Measurements from ENCODE around the gene TBATA. TPM values are rescaled to one million over a fixed set of nuclear protein-coding genes. Genes with fewer than 3 reads are reported as not detected.

The TBATA gene
- total RNA-seq, 1 experiment from 2014 or later = not detected

GRCh38 chr10:70807556-70807955, 22.4 kb upstream of the TBATA start:
- peak; percentile 64 for DNase-seq (ENCODE audit: low read depth)

GRCh38 chr10:70806841-70807240, 21.7 kb upstream of the TBATA start:
- no peak for DNase-seq (ENCODE audit: low read depth)

GRCh38 chr10:70805619-70806215, 20.5 kb upstream of the TBATA start:
- no peak for DNase-seq (ENCODE audit: low read depth)

GRCh38 chr10:70804421-70804808, 19.2 kb upstream of the TBATA start:
- peak; percentile 28 for DNase-seq (ENCODE audit: low read depth)

DNA sequence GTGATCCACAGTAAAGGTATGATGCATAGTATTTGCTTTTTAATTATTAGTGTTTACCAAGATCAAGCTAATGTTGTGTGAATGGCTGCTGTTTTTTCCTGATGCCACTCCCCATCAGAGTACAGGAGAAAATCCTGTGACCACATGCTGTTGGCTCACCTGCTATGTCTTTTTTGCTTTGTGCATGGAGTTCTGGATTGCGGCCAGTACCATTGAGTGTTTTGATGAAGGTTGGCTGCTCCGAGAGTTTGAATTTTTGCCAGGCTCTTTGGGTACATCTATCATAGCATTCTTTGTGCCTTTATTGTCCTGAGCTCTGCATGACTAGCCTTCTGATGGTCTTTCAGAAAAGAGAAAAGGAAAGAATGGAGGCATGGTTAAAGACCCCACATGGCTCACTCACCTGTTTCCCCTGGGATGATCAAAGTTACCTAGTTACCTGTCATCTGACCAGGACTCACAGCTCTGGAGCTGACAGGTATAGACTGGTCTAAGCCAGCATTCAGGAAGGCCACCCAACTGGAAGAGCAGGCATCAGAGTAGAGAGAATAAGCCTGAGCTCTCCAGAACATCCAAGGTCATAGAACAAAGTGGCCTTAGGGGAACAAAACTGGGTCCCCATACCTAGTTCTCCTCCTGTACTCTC, 18.7 kb upstream of the TBATA start:
- no peak for DNase-seq (ENCODE audit: low read depth)

DNA sequence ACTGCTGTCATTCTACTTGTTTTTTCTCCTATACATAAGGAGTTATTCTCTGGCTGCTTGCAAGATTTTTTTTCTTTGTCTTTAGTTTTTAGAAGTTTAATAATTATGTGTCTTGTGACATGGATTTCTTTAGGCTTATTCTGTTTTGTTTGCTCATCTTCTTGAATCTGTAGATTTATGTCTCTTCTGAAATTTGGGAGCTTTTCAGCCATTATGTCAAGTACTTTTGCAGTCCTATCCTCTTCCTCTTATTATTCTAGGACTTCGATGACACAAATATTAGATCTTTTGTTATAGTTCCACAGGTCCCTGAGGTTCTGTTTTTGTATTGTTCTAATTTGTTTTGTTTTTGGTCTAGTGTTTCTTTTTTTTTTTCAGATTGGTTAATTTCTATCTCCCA, 16.7 kb upstream of the TBATA start:
- DNase-seq (ENCODE audit: low read depth) = no peak

- no peak for DNase-seq (ENCODE audit: low read depth)
Measured at GRCh38 chr10:70799124-70799523, 13.9 kb upstream of the TBATA start.

DNA sequence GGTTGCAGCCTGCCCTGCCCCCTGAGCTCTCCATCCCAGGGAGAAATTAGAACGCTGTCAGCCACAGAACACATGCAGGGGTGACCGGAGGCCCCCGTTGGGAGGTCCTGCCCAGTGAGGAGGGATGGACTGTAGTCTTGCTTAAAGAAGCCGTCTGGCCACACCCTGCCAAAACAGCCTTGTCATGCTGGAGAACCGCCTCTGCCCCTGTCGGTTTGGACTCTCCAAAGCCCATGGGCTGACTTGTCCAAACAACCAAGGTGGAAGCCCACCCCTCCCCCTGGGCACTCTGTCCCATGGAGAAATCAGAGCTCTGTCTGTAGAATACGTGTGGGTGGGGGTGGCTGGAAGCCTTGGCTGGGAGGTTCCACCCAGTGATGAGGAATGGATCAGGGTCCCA, 12.7 kb upstream of the TBATA start:
- no peak for DNase-seq (ENCODE audit: low read depth)

DNA sequence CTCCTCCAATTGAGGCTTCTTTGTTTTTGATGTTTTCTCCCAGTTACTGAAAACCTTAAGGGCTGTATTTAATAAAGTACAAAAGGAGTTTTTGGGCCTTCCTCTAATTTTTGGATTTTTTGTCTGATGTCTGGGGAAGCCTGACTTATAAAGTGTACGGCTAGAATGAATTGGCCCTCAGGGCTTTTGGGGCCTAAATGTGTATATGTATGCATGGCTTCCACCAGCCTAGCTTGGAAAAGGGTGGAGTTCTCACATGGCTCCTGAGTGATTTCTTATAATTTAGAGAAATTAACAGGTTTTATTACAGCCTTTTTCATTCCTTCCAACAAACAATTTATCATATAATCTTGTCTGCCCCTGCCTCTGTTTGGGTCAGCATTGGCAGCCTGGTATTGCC, 10.4 kb upstream of the TBATA start:
- no peak for DNase-seq (ENCODE audit: low read depth)

GRCh38 chr10:70791386-70792039, 6.3 kb upstream of the TBATA start:
- DNase-seq (ENCODE audit: low read depth) = no peak

DNA sequence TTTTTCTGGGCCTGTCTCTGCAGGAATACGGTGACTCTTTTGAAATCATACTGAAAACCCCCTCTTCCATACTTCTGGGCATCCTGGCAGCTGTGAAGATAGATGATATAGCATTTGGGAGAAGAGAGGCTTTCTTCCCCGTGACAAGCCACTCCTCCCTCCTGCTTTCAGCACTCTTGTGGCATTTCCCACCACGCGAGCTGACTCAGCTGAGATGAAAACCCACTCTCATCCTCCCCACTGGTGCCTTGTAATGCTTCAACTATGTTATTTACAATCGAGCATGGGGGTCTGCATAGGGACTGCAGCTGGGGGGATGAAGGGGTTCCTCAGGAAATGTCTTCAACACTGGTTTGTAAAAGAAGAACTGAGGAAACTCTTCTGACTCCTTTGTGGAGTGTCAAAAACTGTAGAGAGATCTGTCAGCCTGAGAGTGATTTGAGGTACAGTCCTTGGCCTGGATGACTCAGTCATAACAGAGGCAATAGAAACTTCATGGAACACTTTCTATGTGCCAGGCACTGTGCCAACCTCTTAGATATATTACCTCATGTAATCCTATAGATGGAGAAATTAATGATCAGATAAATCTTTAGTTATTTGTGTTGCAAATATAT, 1.7 kb upstream of the TBATA start:
- no peak for DNase-seq (ENCODE audit: low read depth)

DNA sequence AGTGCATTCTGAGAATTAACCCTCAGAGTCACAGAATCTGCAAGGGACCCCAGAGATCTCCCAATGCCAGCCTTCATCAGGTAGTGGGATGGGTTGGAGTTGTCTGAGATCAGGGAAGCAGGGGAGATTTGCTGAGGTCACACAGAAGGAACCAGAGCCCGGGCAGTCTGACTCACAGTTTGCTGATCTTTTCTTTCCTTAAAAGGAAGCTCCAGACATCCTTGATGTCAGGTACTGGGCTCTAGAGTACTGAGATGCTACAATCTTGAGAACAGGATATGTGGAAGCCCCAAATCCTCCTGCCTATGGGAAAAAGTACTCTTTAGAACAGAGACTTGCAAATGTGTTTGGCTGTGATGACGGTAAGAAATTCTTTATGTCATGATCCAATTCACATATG, 706 bp downstream of the TBATA start:
- peak; percentile 31 for DNase-seq (ENCODE audit: low read depth)

GRCh38 chr10:70784016-70784415, 1.2 kb downstream of the TBATA start:
- no peak for DNase-seq (ENCODE audit: low read depth)

GRCh38 chr10:70782746-70783680, 2.2 kb downstream of the TBATA start:
- no peak for DNase-seq (ENCODE audit: low read depth)

GRCh38 chr10:70782086-70782745, 3.0 kb downstream of the TBATA start:
- no peak for DNase-seq (ENCODE audit: low read depth)

- no peak for DNase-seq (ENCODE audit: low read depth)
Measured at GRCh38 chr10:70781461-70782051, 3.6 kb downstream of the TBATA start.

DNA sequence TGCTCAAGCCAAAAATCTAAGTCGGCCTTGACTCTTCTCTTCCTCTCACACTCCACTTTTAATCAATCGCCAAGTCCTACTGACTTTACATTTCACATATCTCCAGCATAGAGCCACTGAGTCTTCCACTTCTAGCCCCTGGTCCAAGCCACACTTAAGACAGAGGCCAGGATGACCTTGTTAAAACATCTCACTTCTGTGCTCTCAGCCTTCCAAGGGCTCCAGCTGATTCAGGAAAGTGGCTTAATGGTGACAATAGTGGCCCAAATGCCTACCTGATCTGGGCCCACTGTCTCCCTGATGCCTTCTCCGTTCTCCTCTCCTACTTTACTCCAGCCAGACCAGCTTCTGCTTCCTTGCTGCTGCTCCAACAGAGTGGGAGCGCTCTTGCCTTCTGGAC, 4.4 kb downstream of the TBATA start:
- DNase-seq (ENCODE audit: low read depth) = no peak

DNA sequence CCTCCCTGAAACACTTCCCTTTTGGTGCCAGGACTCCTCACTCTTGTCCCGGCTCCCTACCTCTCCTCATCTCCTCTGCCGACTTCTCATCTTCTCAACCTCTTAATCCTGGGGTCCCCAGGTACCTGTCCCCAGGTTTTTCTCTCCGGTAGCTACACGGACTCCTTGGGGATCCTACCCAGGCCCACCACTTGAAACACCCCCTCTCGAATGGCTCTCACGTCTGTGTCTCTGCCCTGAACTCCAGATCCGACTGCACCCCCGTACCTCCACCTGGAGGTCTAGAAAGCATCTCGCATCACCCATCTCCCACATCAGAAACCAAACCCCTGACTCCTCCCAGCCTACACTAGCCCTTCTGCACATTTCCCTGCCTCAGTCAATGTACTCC, 4.8 kb downstream of the TBATA start:
- DNase-seq (ENCODE audit: low read depth) = no peak

GRCh38 chr10:70779511-70780369, 5.4 kb downstream of the TBATA start:
- DNase-seq (ENCODE audit: low read depth) = no peak

GRCh38 chr10:70779088-70779487, 6.1 kb downstream of the TBATA start:
- DNase-seq (ENCODE audit: low read depth) = no peak

Measured in M059J (cell line).